Sigmoid colon (tissue), 7 donors: ENCODE data around the gene TSPAN16. TPM values are rescaled to one million over a fixed set of nuclear protein-coding genes. Genes with fewer than 3 reads are reported as not detected.

Experiments used
- DNase-seq: peaks from one replicate; pipeline ENCODE4 v3.0.0-alpha.2; 2019
- H3K27ac ChIP-seq, 4 donors: fragments of 200-600 bp; sonication (generic); one replicate each; pipeline ENCODE4 v1.5.1; 2016 to 2019; ENCODE audit warnings: mild to moderate bottlenecking in 1 of 4
- H3K27me3 ChIP-seq, 3 donors: fragments of 200-600 bp; sonication (generic); one replicate each; pipeline ENCODE4 v1.5.1; 2019; ENCODE audit warnings: mild to moderate bottlenecking in 1 of 3
- H3K36me3 ChIP-seq, 4 donors: fragments of 200-600 bp; sonication (generic); one replicate each; pipeline ENCODE4 v1.5.1; 2016 to 2019
- H3K4me1 ChIP-seq, 4 donors: fragments of 200-600 bp; sonication (generic); one replicate each; pipeline ENCODE4 v1.5.1; 2017 to 2019
- H3K4me3 ChIP-seq, 4 donors: fragments of 200-600 bp; sonication (generic); one replicate each; pipeline ENCODE4 v1.5.1; 2017 to 2019; ENCODE audit warnings: mild to moderate bottlenecking in 2 of 4, moderate library complexity in 1 of 4
- H3K9me3 ChIP-seq, 4 donors: fragments of 200-600 bp in 3 of 4; sonication (generic) in 3 of 4; one replicate each; pipeline versions ENCODE4 v1.5.1 to v1.6.1; 2013 to 2019
- CTCF ChIP-seq, 4 experiments: fragments of 450-650 bp in 3 of 4; fragments of 200-600 bp in 1 of 4; IDR thresholded peaks; one replicate each; pipeline ENCODE4 v1.5.1; 2016 to 2019; ENCODE audit warnings: antibody characterized with exemption in 4 of 4, mild to moderate bottlenecking in 3 of 4, moderate library complexity in 2 of 4
- EP300 ChIP-seq, 4 donors: sonication (generic); formaldehyde crosslinking; IDR thresholded peaks; one replicate each; pipeline ENCODE4 v1.6.1; 2017; ENCODE audit warnings: antibody characterized with exemption in 4 of 4
- POLR2A ChIP-seq, 2 donors: fragments of 450-650 bp; IDR thresholded peaks; one replicate each; pipeline ENCODE4 v1.6.1; 2016; ENCODE audit warnings: antibody characterized with exemption in 2 of 2, mild to moderate bottlenecking in 2 of 2, moderate library complexity in 2 of 2
- POLR2AphosphoS5 ChIP-seq, 4 donors: sonication (generic); formaldehyde crosslinking; IDR thresholded peaks; one replicate each; pipeline ENCODE4 v1.6.1; 2017; ENCODE audit warnings: antibody characterized with exemption in 4 of 4
- WGBS, 2 donors: extraction: QIAGEN DNeasy Blood & Tissue Kit; methylation state at CpG; one replicate each; pipeline ENCODE4 v1.1.7; 2013; 5-methylcytosine and 5-hydroxymethylcytosine counted together
- intact Hi-C: fragments of 100-400 bp; cut with DNase I; formaldehyde crosslinking; loops from one replicate; pipeline ENCODE4 v1.15.1; 2023
- polyA plus RNA-seq, 3 donors: library from polyadenylated mRNA; stranded (reverse); fragments of 200-250 nt; gene quantifications; one replicate each; pipeline ENCODE4 v1.2.3, GENCODE V29; 2013
- total RNA-seq, 4 donors: library from RNA; depleted of rRNA; stranded (reverse); fragments of >200 nt; gene quantifications; one replicate each; pipeline ENCODE4 v1.1.0, GENCODE V29; 2016
- donor health status: healthy with polysubstance abuse.
- donor health status: Bipolar disorder and iron deficiency.
- donor health status: healthy.

TSPAN16 gene
- total and polyA plus RNA-seq, 7 donors, result 0.07 TPM; not detected in 6

GRCh38 chr19:11363881-11364280 lies 67.9 kb downstream of the TSPAN16 start:
- WGBS, 2 donors, result 93 to 94% methylated on average over 10 of the region's 10 CpGs
- no peak for DNase-seq
- Histone ChIP-seq H3K4me3 (no peak overlapping the region), H3K27me3 (no peaks in the 10 kb centered on the region), H3K27ac (no peak overlapping the region), H3K9me3 (no peaks in the 10 kb centered on the region), H3K4me1 (no peaks in the 10 kb centered on the region), H3K36me3 (peaks cover 7 to 76% (median 25%) of the 10 kb centered on the region in 4 donors)
- intact Hi-C loops, result no loop called here
- TF ChIP-seq POLR2AphosphoS5 (IDR thresholded peaks at IDR 0.05), result no peak
- TF ChIP-seq POLR2A (IDR thresholded peaks at IDR 0.05), result no peak
- TF ChIP-seq EP300 (IDR thresholded peaks at IDR 0.05), result no peak
- no peak for TF ChIP-seq CTCF (IDR thresholded peaks at IDR 0.05)

GRCh38 chr19:11364296-11364904 lies 68.4 kb downstream of the TSPAN16 start:
- Histone ChIP-seq H3K4me3 (no peak overlapping the region), H3K27ac (no peak overlapping the region), H3K9me3 (no peaks in the 10 kb centered on the region), H3K27me3 (no peaks in the 10 kb centered on the region), H3K36me3 (peaks cover 7 to 71% (median 24%) of the 10 kb centered on the region in 4 donors), H3K4me1 (no peaks in the 10 kb centered on the region)
- no peak for DNase-seq
- TF ChIP-seq CTCF (IDR thresholded peaks at IDR 0.05), result no peak
- TF ChIP-seq EP300 (IDR thresholded peaks at IDR 0.05), result no peak
- no peak for TF ChIP-seq POLR2A (IDR thresholded peaks at IDR 0.05)
- no peak for TF ChIP-seq POLR2AphosphoS5 (IDR thresholded peaks at IDR 0.05)
- 91 to 95% methylated on average over 28 of the region's 28 CpGs for WGBS, 2 donors
- intact Hi-C loops, result no loop called here

- H3K4me3 ChIP-seq, result no peak overlapping the region
- peaks cover 3 to 65% (median 22%) of the 10 kb centered on the region in 4 donors for H3K36me3 ChIP-seq
- intact Hi-C loops, result no loop called here
- H3K4me1 ChIP-seq, result no peaks in the 10 kb centered on the region
- no peak overlapping the region for H3K27ac ChIP-seq
- no peaks in the 10 kb centered on the region for H3K9me3 ChIP-seq
- no peaks in the 10 kb centered on the region for H3K27me3 ChIP-seq
- no peak for DNase-seq
- 80 to 81% methylated on average over 5 of the region's 5 CpGs for WGBS, 2 donors
- no peak for TF ChIP-seq EP300 (IDR thresholded peaks at IDR 0.05)
- no peak for TF ChIP-seq POLR2AphosphoS5 (IDR thresholded peaks at IDR 0.05)
- TF ChIP-seq POLR2A (IDR thresholded peaks at IDR 0.05), result no peak
- no peak for TF ChIP-seq CTCF (IDR thresholded peaks at IDR 0.05)
Observed at GRCh38 chr19:11364935-11365334, 69.0 kb downstream of the TSPAN16 start.

Other genes starting within 250 kb of the TSPAN16 start
- 100 to 1,000 TPM in 1 of 4 donors, 10 to 100 TPM in 1, 1 to 10 TPM in 2; 7.1 to 139 (median 15.0) TPM for gene LDLR, start 206.7 kb upstream of the TSPAN16 start, total RNA-seq
- 10 to 100 TPM; 20.4 to 76.0 (median 20.6) TPM for gene LDLR, start 206.7 kb upstream of the TSPAN16 start, polyA plus RNA-seq
- 1 to 10 TPM in 3 of 4 donors, under 1 TPM in 1; 0.99 to 6.0 (median 2.8) TPM for gene SPC24, start 140.4 kb upstream of the TSPAN16 start, total RNA-seq
- 10 to 100 TPM in 1 of 3 donors, 1 to 10 TPM in 2; 1.2 to 13.0 (median 2.1) TPM for gene SPC24, start 140.4 kb upstream of the TSPAN16 start, polyA plus RNA-seq
- gene KANK2, start 98.6 kb upstream of the TSPAN16 start, total RNA-seq, result 1,000 to 10,000 TPM in 2 of 4 donors, 100 to 1,000 TPM in 2; 691 to 1,314 (median 1,068) TPM
- 100 to 1,000 TPM in 1 of 3 donors, 10 to 100 TPM in 2; 29.8 to 130 (median 89.4) TPM for gene KANK2, start 98.6 kb upstream of the TSPAN16 start, polyA plus RNA-seq
- gene ANGPTL8, start 56.5 kb upstream of the TSPAN16 start, total RNA-seq, result not detected
- 1 to 10 TPM in 1 of 3 donors, not detected in 2; 8.1 TPM for gene ANGPTL8, start 56.5 kb upstream of the TSPAN16 start, polyA plus RNA-seq
- gene DOCK6, start 33.6 kb upstream of the TSPAN16 start, total RNA-seq, result 10 to 100 TPM; 17.1 to 39.9 (median 20.8) TPM
- gene DOCK6, start 33.6 kb upstream of the TSPAN16 start, polyA plus RNA-seq, result 10 to 100 TPM in 2 of 3 donors, 1 to 10 TPM in 1; 8.8 to 40.5 (median 16.2) TPM
- gene RAB3D, start 43.5 kb downstream of the TSPAN16 start, total RNA-seq, result 10 to 100 TPM; 16.0 to 27.7 (median 22.9) TPM
- 1 to 10 TPM; 6.6 to 9.7 (median 9.7) TPM for gene RAB3D, start 43.5 kb downstream of the TSPAN16 start, polyA plus RNA-seq
- 100 to 1,000 TPM; 131 to 291 (median 194) TPM for gene TMEM205, start 50.1 kb downstream of the TSPAN16 start, total RNA-seq
- 10 to 100 TPM; 11.1 to 74.9 (median 25.2) TPM for gene TMEM205, start 50.1 kb downstream of the TSPAN16 start, polyA plus RNA-seq
- gene CCDC159, start 50.4 kb downstream of the TSPAN16 start, total RNA-seq, result 10 to 100 TPM; 11.7 to 42.4 (median 20.2) TPM
- gene CCDC159, start 50.4 kb downstream of the TSPAN16 start, polyA plus RNA-seq, result 10 to 100 TPM; 11.6 to 29.6 (median 16.2) TPM
- gene PLPPR2, start 59.3 kb downstream of the TSPAN16 start, total RNA-seq, result 10 to 100 TPM; 13.9 to 43.8 (median 20.5) TPM
- 1 to 10 TPM; 1.4 to 8.2 (median 4.8) TPM for gene PLPPR2, start 59.3 kb downstream of the TSPAN16 start, polyA plus RNA-seq
- 1 to 10 TPM in 2 of 4 donors, under 1 TPM in 2; 0.71 to 1.8 (median 0.96) TPM for gene SWSAP1, start 78.5 kb downstream of the TSPAN16 start, total RNA-seq
- gene SWSAP1, start 78.5 kb downstream of the TSPAN16 start, polyA plus RNA-seq, result 1 to 10 TPM; 3.0 to 4.3 (median 3.9) TPM
- gene EPOR, start 88.2 kb downstream of the TSPAN16 start, total RNA-seq, result 1 to 10 TPM in 3 of 4 donors, under 1 TPM in 1; 0.83 to 4.9 (median 2.4) TPM
- gene EPOR, start 88.2 kb downstream of the TSPAN16 start, polyA plus RNA-seq, result 1 to 10 TPM in 1 of 3 donors, under 1 TPM in 1, not detected in 1; 0.46 to 3.3 TPM
- gene RGL3, start 123.2 kb downstream of the TSPAN16 start, total RNA-seq, result 10 to 100 TPM in 1 of 4 donors, 1 to 10 TPM in 3; 1.1 to 15.5 (median 1.9) TPM
- 1 to 10 TPM; 1.8 to 8.5 (median 4.2) TPM for gene RGL3, start 123.2 kb downstream of the TSPAN16 start, polyA plus RNA-seq
- gene ODAD3, start 139.0 kb downstream of the TSPAN16 start, total RNA-seq, result not detected
- gene ODAD3, start 139.0 kb downstream of the TSPAN16 start, polyA plus RNA-seq, result 1 to 10 TPM in 1 of 3 donors, under 1 TPM in 1, not detected in 1; 0.29 to 1.4 TPM
- 10 to 100 TPM; 57.6 to 98.0 (median 83.9) TPM for gene PRKCSH, start 139.5 kb downstream of the TSPAN16 start, total RNA-seq
- 100 to 1,000 TPM in 1 of 3 donors, 10 to 100 TPM in 2; 65.0 to 187 (median 96.7) TPM for gene PRKCSH, start 139.5 kb downstream of the TSPAN16 start, polyA plus RNA-seq
- 1 to 10 TPM in 3 of 4 donors, under 1 TPM in 1; 0.16 to 3.0 (median 1.1) TPM for gene ELAVL3, start 184.9 kb downstream of the TSPAN16 start, total RNA-seq
- gene ELAVL3, start 184.9 kb downstream of the TSPAN16 start, polyA plus RNA-seq, result under 1 TPM in 2 of 3 donors, not detected in 1; under 0.01 to 0.63 TPM
- gene ZNF653, start 209.7 kb downstream of the TSPAN16 start, total RNA-seq, result 1 to 10 TPM; 3.2 to 8.6 (median 7.7) TPM
- 1 to 10 TPM; 3.9 to 8.8 (median 6.6) TPM for gene ZNF653, start 209.7 kb downstream of the TSPAN16 start, polyA plus RNA-seq
- gene ECSIT, start 233.0 kb downstream of the TSPAN16 start, total RNA-seq, result 10 to 100 TPM; 74.5 to 93.5 (median 82.4) TPM
- gene ECSIT, start 233.0 kb downstream of the TSPAN16 start, polyA plus RNA-seq, result 10 to 100 TPM; 60.7 to 75.8 (median 65.4) TPM
- 1,000 to 10,000 TPM; 1,586 to 3,058 (median 2,656) TPM for gene CNN1, start 242.7 kb downstream of the TSPAN16 start, total RNA-seq
- gene CNN1, start 242.7 kb downstream of the TSPAN16 start, polyA plus RNA-seq, result 100 to 1,000 TPM in 1 of 3 donors, 10 to 100 TPM in 1, 1 to 10 TPM in 1; 4.9 to 115 (median 45.0) TPM